GM18508 (cell line): ENCODE measurements around the gene TCF15.
"Not testable (repeated sequence)": the region's sequence is repeated elsewhere in the genome, so short reads cannot be mapped to it uniquely, and the experiment has no call there.

Experiments used
- ATAC-seq: cut with Tn5 transposase; IDR thresholded peaks from one replicate; pipeline ENCODE4 v1.9.1; 2021; ENCODE audit warnings: moderate number of reproducible peaks; ENCODE audit not compliant: insufficient read depth, unreplicated experiment

TCF15 gene

DNA sequence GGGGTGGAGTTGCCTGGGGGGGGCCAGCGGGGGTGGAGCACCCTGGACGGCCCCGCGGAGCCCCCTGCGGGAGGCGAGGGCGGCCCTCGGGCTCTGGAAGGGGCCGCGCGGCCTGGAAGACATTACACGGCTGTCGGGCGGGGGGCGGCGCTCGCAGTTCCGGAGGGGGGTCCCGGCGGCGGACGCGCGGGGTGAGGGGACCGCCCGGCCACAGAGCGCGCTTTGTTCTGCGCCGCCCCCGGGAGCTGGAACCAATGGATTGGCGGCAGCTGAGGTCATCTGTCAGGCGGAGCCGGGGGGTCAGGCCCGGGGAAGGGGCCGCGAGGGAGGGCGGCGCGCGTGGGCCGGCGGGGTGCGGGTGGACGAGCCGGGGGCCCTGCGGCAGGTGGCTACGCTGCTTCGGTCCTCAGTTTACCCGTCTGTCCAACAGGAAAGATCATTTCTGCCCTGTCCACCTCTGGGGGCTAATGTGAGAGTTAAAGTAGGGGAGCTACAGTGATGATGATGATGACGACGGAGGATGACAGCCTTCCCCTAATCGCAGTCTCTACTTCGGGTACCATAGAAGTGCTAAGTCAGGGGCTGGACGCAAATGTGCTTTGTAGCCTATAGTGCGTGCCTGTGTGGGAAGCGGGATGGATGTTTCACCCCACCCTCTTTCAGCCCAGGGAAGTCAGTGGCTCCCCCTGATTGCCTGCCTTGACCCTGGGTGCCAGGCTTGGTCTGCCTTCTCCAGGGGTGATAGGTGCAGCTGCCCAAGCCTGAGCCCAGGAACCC lies 32.5 kb upstream of the TCF15 start:
- no peak for ATAC-seq

DNA sequence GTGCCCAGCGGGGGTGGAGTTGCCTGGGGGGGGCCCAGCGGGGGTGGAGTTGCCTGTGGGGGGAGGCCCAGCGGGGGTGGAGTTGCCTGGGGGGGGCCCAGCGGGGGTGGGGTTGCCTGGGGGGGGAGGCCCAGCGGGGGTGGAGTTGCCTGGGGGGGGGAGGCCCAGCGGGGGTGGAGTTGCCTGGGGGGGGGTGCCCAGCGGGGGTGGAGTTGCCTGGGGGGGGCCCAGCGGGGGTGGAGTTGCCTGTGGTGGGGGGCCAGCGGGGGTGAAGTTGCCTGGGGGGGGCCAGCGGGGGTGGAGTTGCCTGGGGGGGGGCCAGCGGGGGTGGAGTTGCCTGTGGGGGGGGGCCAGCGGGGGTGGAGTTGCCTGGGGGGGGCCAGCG lies 31.9 kb upstream of the TCF15 start:
- ATAC-seq = not testable (repeated sequence)

DNA sequence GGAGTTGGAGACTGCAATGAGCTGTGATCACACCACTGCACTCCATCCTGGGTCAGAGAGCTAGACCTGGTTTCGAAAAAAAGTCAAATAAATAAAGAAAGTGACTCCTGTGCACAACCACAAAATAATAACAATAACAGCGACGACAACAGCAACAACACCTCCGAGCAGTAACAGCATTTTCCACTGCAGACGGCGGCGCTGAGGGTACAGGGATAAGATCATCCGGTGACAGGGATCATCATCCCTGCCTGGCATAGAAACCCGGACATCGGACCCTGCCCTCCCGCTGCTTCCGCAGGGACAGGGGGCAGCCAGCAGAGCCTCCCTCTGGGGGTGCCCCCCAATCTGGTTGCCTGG lies 31.4 kb upstream of the TCF15 start:
- no peak for ATAC-seq

DNA sequence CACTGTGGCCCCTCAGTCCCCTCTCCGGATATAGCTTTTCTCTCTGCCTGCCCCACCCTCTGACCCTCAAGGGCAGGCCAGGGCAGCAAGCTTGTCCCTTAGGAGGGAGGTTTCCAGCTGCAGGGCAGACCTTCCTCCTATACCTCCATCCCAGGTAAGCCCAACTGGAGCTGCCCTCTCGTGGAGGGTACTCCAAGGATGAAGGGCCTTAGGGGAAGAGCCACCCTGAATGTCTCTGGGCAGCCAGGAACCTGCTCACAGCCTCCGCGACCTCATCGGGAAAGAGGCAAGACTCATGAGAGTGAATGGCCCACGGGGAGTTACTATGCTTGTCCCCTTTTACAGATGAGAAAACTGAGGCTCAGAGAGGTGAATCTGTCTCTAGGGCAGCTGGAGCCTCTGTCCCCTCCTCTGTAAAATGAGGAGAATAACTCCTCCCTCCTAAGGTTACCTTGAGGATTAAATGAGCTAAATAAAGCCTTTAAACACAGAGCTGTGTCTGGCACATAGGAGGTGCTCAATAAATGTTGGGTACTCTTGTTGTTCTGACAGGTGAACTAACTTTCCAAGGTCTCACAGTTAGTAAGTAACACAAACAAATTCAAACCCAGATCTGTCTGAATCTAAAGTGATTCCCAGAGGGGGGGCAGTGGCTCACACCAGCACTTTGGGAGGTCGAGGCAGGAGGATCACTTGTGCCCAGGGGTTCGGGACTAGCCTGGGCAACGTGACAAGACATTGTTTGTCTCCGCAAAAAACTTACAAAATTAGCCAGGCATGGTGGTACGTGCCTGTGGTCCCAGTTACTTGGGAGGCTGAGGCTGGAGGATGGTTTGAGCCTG lies 30.8 kb upstream of the TCF15 start:
- ATAC-seq = no peak

DNA sequence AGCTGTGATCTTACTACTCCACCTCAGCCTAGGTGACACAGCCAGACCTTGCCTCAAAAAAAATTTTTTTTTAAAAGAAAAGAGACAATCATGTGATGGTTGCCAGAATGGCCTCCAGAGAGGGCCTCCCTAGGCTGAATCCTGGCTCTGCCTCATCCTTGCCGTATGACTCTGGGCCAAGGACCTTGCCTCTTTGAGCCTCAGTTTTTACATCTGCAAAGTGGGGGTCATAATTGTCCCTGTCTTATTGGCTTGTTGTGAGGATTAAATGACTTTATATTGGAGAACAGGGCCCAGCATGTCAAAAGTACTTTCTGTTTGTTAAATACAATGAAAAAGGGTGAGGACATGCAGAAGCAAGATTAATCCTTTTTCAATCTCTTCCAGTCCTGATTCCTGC lies 28.5 kb upstream of the TCF15 start:
- ATAC-seq = no peak

DNA sequence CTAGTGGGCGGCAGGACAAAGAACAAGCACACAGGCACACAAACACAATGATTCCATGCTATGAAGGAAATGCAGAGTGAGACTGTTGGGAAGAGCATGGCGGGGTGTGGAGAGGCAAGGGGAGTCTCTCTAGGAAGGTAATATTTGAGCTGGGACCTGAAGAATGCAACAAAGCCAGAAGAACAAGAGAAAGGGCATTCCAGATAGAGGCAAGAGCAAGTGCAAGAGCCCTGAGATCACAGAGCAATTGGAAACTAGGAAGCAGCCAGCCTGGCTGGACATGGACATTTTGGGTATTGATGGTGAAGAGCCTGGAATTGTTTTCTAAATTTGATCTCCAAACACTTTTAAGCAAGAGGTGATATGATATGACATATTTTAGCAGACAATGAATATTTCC lies 27.4 kb upstream of the TCF15 start:
- ATAC-seq = no peak

DNA sequence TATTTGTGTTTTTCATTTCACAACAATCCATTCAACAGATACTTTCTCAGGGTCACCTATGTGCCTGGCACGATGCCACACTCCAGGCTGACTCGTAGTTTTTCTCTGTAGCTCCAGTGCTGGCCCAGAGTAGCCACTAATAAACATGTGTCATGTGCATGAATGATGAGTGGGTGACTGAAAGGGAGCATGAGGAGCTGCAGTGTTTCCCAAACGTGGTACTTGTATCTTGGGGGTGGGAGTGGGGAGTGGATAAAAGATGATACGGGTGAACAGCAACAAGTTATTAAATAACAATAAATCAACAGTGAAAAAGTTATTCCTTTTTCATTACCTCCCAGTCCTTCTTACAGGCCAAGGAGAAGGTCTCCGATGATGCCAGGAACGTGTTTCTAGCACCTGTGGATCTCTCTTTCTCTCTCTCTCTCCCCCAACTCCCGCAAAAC lies 25.8 kb upstream of the TCF15 start:
- ATAC-seq = no peak

DNA sequence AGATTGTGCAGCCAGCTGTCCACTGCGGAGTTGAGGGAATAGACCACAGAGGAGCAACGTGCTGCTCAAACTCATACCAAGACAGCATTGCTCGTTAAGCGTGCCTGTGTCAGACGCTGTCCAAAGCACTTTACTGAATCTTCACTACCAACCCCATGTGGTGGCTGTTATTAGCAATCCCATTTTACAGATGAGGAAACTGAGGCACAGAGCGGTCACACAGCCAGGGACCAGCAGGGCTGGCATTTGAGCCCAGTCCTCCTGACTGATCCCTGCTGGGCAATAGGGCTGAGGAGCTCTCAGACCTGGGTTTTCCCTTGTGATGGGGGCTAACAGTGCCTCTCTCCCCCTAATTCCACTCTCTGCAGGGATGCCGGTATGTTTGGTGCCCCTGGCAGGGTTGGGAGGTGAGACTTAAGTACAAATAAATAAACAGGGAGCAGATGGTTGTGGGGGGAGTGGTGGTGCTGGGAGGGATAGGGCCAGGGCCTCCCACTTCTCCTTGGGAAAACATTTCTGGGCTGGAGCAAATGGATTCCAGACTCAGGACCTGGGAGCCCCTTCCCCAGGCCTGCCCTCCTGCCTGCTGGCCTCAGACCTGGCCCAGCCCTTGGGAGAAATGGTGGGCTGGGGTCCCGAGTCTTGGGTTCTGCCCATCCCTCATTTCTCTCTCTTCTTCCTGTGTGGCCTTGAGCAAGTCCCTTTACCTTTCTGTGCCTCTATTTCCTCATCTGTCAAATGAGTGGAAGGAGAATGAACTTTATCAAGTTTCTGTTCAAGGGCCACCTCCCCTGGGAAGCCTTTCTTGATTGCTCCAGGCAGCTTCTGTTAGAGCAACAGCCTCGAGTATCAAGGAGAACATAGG lies 25.2 kb upstream of the TCF15 start:
- ATAC-seq = no peak

DNA sequence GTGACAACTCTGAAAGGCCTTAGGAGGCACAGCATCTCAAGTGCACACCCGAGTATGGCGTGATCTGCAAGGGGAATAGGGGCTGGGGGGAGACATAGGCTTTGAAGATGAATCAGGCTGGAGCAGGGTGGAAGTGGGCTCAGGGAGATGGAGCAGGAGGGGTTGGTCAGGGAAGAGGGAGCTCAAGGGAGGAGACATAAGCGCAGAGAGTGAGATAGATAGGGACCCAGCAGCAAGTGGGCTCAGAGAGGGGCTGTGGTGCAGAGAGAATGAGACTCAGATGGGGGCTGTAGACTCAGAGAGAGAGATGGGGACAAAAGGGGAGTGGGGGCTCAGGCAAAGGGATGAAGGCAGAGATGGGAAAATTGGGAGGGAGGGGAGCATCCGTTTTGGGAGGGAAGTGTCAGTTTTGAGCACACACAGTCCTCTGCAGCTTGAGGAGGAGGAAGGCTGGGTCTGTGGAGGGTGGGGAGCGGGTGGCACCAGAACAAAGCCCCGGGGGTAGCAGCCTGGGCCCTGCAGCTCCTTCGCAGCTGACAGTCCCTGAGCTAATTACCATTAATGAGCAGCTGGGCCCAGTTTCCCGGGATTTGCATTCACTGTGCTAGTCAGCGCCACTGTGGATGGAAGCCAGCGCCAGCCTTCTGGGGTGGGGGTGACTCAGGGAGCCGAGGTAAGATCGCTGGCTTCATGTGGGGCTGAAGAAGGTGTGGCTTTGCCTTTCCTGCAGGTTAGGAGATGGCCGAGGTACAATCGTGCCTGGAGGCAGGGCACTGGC lies 24.2 kb upstream of the TCF15 start:
- ATAC-seq = no peak

DNA sequence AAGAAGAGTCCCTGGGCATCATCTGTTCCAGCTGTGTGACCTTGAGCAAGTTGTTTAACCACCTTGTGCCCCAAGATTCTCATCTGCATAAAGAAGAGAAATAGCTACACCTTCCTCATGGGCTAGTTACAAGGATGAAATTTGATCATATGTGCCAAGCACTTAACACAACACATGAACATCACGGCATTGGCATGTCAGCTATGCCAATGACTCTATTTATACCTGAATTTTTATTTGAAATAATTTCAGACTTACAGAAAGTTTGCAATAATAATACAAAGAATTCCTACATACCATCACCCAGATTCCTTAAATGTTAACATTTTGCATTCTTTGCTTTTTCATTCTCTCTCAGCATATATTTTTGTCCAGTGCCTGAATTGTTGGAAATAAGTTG lies 21.0 kb upstream of the TCF15 start:
- ATAC-seq = no peak

DNA sequence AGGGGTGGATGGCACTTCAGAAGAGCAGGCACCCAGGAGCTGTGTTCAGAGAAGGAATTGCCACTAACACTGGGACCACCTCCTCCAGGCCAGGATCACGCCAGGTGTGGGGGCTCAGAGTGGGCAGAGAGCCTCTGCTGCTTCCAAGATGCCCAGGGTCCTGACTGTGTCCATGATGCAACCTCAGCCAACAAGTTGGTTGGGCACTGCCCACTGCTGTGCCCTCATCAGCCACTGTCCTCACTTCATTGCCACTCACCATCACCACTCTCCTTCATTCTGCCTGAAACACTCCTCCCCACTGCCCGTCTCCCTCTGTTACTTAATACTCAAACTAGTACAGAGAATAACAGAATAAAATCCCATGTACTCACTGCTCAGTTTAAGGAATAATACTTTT lies 16.5 kb upstream of the TCF15 start:
- ATAC-seq = no peak

DNA sequence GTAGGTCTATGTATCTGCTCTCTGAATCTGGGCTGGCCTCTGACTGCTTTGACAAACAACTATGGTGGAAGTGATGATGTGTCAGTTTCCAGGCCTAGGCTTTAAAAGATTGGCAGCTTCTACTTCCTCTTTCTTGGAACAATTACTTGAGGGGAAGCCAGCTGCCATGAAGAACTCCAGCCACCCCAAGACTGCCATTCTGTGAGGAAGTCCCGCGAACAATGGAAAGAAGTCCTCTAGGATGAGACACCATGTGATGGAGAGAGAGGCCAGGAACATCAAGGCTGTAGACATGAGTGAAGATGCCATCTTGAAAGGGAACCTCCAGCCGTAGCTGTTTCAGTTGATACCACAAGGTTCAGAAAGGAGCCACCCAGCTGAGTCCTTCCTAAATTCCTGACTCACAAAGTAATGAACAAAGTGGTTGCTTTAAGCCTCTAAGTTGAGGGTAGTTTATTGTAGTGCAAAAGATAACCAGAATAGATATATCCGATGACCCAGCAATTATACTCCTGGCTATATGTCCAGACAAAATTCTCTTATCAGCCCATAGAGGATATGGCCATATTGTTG lies 15.3 kb upstream of the TCF15 start:
- no peak for ATAC-seq

DNA sequence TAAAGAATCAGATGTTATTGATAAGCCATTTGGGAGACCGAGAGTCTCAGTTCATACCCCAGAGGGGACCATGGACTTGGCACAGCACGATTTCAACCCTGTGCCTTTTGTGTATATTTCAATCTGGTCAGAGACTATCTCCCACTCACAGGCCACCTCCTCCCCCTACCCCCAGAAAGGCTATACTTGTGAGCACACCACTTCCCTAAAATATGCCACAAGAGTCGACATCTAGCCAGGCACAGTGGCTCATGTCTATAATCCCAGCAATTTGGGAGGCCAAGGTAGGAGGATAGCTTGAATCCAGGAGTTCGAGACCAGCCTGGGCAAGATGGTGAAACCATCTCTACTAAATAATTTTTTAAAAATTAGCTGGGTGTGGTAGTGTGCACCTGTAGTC lies 13.6 kb upstream of the TCF15 start:
- ATAC-seq = no peak

DNA sequence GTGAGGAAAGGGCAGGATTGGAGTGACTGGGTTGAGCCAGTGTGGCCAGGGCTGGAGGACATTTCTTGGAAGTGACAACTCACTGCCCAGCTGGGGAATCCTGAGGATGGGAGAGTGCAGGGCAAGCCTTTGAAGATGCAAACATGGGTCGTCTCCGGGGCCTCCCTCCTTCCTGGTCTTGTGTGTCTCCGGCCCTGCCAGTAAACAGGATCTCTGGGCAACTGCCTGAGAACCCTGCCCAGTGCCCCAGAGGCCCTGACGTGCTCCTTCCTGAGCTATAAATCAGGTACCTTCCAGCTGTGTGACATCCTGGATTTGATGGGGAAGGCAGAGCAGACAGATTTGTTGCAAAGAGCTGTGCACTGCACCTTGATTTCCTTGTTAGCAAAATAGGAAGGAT lies 12.9 kb upstream of the TCF15 start:
- no peak for ATAC-seq

DNA sequence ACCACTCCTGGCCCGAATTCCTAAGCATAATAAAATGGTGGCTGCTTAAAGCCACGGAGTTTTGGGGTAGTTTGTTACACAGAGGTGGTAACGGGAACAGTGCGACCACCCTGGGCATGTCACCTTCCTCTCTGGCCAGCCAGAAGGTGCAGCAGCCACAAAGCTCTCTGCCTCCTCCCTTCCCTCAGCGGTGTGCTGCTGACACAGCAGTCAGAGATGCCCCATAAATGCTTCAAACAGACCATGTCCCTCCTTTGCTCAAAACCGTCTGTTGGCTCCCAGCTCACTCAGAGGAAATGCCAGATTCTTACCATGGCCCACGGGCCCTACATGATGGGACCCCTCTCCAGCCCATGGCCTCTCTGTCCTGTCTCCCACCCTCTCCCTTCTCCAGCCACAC lies 12.1 kb upstream of the TCF15 start:
- no peak for ATAC-seq

DNA sequence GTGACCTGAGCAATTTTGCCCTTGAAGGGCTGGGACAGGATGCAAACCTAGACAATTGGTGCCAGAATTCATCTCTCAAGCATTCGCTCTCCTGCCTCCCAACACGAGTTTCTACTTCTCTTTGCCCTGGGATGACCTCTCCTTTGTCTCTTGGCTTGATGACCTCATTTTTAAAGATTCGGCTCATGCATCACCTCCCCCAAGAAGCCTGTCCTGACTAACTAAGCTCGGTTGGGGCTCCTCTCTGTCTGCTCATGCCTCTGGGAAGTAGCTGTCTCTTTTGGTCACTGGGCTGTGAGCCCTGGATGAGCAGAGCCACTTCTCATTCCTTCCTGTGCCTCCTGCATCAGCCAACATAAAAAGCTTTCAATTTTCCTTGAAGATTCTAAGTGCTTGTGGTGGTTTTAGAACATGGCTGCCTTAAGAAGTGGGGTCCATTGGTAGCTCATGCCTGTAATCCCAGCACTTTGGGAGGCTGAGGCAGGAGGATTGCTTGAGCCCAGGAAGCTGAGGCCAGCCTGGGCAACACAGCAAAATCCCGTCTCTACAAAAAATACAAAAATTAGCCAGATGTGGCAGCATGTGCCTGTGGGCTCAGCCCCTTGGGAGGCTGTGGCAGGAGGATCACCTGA lies 11.1 kb upstream of the TCF15 start:
- ATAC-seq = no peak

DNA sequence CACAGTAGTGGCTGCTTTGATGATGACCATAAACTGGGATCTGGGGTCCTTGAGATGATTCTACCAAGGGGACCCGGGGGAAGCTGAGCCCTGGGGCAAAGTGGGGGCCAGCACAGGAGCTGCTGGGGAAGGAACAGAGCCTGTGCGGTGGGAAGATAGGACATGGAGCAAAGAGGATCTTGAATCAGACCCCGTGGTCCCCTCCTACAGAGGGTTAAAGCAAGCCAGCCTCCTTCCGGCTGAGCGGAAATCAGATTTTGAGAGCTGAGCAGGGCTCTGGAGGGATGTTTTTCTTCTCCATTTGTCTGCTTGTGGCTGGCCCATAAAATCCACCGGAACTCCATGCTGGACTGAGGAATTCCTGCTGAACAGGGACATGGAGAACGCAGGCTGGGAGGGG lies 10.1 kb upstream of the TCF15 start:
- no peak for ATAC-seq

DNA sequence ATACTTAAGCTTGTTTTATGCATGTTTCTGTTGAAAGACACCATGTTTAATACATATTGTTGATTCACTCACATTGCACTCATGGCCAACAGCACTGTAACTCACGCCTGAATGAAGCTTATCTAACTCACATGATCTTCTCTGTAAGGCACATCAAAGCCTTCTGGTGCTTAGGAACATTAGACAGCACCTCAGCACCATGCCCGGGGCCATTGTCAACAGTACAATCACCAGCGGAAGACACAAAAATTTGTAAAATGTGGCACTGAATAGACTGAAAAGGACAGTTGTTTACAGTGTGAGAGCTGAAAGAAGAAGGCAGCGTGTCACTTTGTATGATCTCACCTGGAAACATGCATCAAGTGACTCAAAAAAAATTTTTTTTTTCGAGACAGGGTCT lies 8.9 kb upstream of the TCF15 start:
- no peak for ATAC-seq

DNA sequence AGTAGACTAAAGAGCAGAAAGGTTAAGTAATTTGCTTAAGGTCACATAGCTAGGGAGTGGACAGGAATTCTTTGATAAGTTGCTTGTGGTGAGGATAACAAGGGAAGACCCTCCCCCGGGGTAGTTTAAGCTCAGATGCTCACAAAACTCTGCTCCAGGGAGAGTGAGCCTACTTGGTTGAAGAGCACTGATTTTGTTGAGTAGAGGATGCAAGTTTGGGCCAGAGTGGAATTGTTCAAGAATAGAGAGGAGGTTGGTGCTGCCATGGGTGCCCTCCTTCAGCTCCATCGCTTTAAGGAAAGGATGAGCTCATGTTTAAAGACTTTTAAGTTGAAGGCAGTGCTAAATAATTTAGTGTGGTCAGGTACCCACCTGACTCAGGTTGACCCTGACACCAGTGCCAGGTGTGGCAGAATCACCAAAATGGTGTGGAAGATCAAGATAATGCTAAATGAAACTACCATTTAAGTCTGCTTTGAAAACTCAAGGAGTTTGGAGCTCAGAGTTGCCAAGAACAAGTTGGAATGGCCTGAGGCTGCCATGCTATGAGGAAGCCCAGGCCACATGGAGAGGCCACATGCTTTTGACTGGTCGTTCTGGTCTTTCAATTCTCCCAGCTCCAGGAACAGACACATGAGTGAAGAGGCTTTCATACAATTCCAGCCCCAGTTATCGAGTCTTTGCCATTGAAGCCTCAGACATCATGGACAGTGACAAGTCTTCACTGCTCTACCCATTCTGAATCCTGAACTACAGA lies 8.0 kb upstream of the TCF15 start:
- no peak for ATAC-seq
